Measurements from ENCODE around the gene WWOX. TPM values are rescaled to one million over a fixed set of nuclear protein-coding genes. Genes with fewer than 3 reads are reported as not detected.

WWOX gene
- total and polyA plus RNA-seq, 2 of the 4 experiments (the other 2 are of a cell fraction) = 2.7 to 5.4 TPM

GRCh38 chr16:78775161-78775561 lies 675.7 kb downstream of the WWOX start:
- H3K4me1 ChIP-seq (ENCODE audit: control insufficient read depth, insufficient read depth, low read length) = no peaks in the 10 kb centered on the region
- H3K4me2 ChIP-seq (ENCODE audit: low read depth, low read length) = no peak overlapping the region
- ATAC-seq (ENCODE audit: low read depth) (no peak), DNase-seq (no peak)
- WGBS, 2 experiments (ENCODE audit: extremely low coverage in 2 of 2, insufficient read length in 1 of 2) = no CpG with 5 or more reads among the region's 6 CpGs
- H3K56ac ChIP-seq (ENCODE audit: extremely low read depth, insufficient read depth, low read length) = no peak overlapping the region
- no TSS peak for BruUV-seq (replicated peaks)
- no peak overlapping the region for H3K4me3 ChIP-seq (ENCODE audit: insufficient read depth, low read depth, low read length)
- no peak overlapping the region for H2AK9ac ChIP-seq (replicated peaks; ENCODE audit: low read depth, low read length, poor library complexity)
- H3K4ac ChIP-seq (ENCODE audit: low read depth, low read length) = no peak overlapping the region
- H2BK20ac ChIP-seq (ENCODE audit: low read depth, low read length) = no peak overlapping the region
- CTCF ChIA-PET = no interaction called here
- dilution Hi-C loops (cut with HindIII; ENCODE audit: low sequenced_read_pairs, unreplicated experiment) (no loop called here), in situ Hi-C loops (cut with MboI; ENCODE audit: low sequenced_read_pairs) (no loop called here), intact Hi-C loops (cut with micrococcal nuclease) (no loop called here)
- no peak overlapping the region for H2BK15ac ChIP-seq (ENCODE audit: low read depth, low read length)
- no peaks in the 10 kb centered on the region for H3K27me3 ChIP-seq (ENCODE audit: control insufficient read depth, insufficient read depth, low read length)
- no peaks in the 10 kb centered on the region for H3K9me1 ChIP-seq (ENCODE audit: insufficient read depth, low read length)
- no peak overlapping the region for H3K18ac ChIP-seq (ENCODE audit: low read depth, low read length)
- no peak overlapping the region for H4K8ac ChIP-seq (ENCODE audit: low read depth in 2 of 2, low read length in 2 of 2)
- H3K9ac ChIP-seq (ENCODE audit: low read depth, low read length) = no peak overlapping the region
- POLR2A ChIA-PET (ENCODE audit: unreplicated experiment) = no interaction called here
- H3K14ac ChIP-seq (replicated peaks; ENCODE audit: low read depth, low read length) = no peak overlapping the region
- no peak overlapping the region for H4K91ac ChIP-seq (ENCODE audit: insufficient read depth, low read depth, low read length)
- H4K5ac ChIP-seq (ENCODE audit: low read depth, low read length) = no peak overlapping the region
- no peaks in the 10 kb centered on the region for H3K36me3 ChIP-seq (ENCODE audit: control insufficient read depth, insufficient read depth, low read length)
- no peak overlapping the region for H2AFZ ChIP-seq (replicated peaks; ENCODE audit: low read length, poor library complexity)
- no peak overlapping the region for H3K23ac ChIP-seq (ENCODE audit: low read depth, low read length)
- no peak overlapping the region for H3K27ac ChIP-seq (ENCODE audit: insufficient read depth, low read length)
- H2BK120ac ChIP-seq (ENCODE audit: low read depth, low read length) = no peak overlapping the region
- no peak overlapping the region for H2BK5ac ChIP-seq (ENCODE audit: low read depth, low read length, poor library complexity, severe bottlenecking)
- TF ChIP-seq BHLHE40 (IDR thresholded peaks at IDR 0.05; ENCODE audit: low read depth, low read length) (no peak), POLR2A (IDR thresholded peaks at IDR 0.05; ENCODE audit: low read depth, low read length) (no peak)
- no peaks in the 10 kb centered on the region for H4K20me1 ChIP-seq (ENCODE audit: insufficient read depth, low read length)
- H3K9me3 ChIP-seq (ENCODE audit: control insufficient read depth, insufficient read depth, low read length) = peaks cover 31% of the 10 kb centered on the region
- H2AK5ac ChIP-seq (ENCODE audit: low read depth, low read length) = no peak overlapping the region
- H3K79me1 ChIP-seq (ENCODE audit: low read depth in 1 of 2, low read length in 2 of 2) = no peaks in the 10 kb centered on the region
